ENCODE results near the gene DUSP1. TPM values are rescaled to one million over a fixed set of nuclear protein-coding genes. Genes with fewer than 3 reads are reported as not detected.
"Not testable (repeated sequence)": the region's sequence is repeated elsewhere in the genome, so short reads cannot be mapped to it uniquely, and the experiment has no call there.

Gene DUSP1
- total RNA-seq, 4 donors from 2014 or later = 488 to 965 (median 649) TPM

- Histone ChIP-seq H3K4me1 (peaks cover 0 to 30% (median 21%) of the 10 kb centered on the region in 3 donors), H3K4me3 (no peak overlapping the region), H3K27me3 (no peaks in the 10 kb centered on the region), H3K27ac (no peak overlapping the region), H3K9me3 (no peaks in the 10 kb centered on the region), H3K36me3 (no peaks in the 10 kb centered on the region)
- 80 to 84% methylated on average over 7 of the region's 7 CpGs for WGBS, 2 donors (ENCODE audit: low coverage in 1 of 2)
- TF ChIP-seq POLR2A (IDR thresholded peaks at IDR 0.05) (no peak), POLR2AphosphoS5 (IDR thresholded peaks at IDR 0.05) (no peak), CTCF (IDR thresholded peaks at IDR 0.05) (no peak), EP300 (IDR thresholded peaks at IDR 0.05) (no peak)
- no peak for ATAC-seq
These were observed 14.6 kb upstream of the DUSP1 start for GRCh38 chr5:172785429-172786088.

GRCh38 chr5:172784162-172784561 lies 13.2 kb upstream of the DUSP1 start:
- not testable (repeated sequence) for H3K4me3 ChIP-seq, H3K27ac ChIP-seq, ATAC-seq, H3K27me3 ChIP-seq, H3K9me3 ChIP-seq, H3K36me3 ChIP-seq
- WGBS, 2 donors (ENCODE audit: low coverage in 1 of 2) = 97% methylated on average over 3 of the region's 4 CpGs; no CpG with 5 or more reads in 1 of the 2 donors
- H3K4me1 ChIP-seq = peaks cover 0 to 16% (median 12%) of the 10 kb centered on the region in 3 donors

- WGBS, 2 donors (ENCODE audit: low coverage in 1 of 2) = 74% methylated on average over 4 of the region's 5 CpGs; no CpG with 5 or more reads in 1 of the 2 donors
- H3K4me1 ChIP-seq = peaks cover 0 to 10% (median 3%) of the 10 kb centered on the region in 3 donors
- not testable (repeated sequence) for H3K27me3 ChIP-seq, H3K36me3 ChIP-seq, H3K9me3 ChIP-seq, H3K4me3 ChIP-seq, ATAC-seq, H3K27ac ChIP-seq
These were observed 12.3 kb upstream of the DUSP1 start for GRCh38 chr5:172783319-172783718.

GRCh38 chr5:172782169-172783039 lies 11.4 kb upstream of the DUSP1 start:
- Histone ChIP-seq H3K9me3 (no peaks in the 10 kb centered on the region), H3K36me3 (no peaks in the 10 kb centered on the region), H3K27me3 (no peaks in the 10 kb centered on the region), H3K27ac (no peak overlapping the region), H3K4me3 (no peak overlapping the region), H3K4me1 (peaks cover 0 to 12% (median under 1%) of the 10 kb centered on the region in 3 donors)
- TF ChIP-seq CTCF (IDR thresholded peaks at IDR 0.05) (no peak), EP300 (IDR thresholded peaks at IDR 0.05) (no peak), POLR2AphosphoS5 (IDR thresholded peaks at IDR 0.05) (no peak), POLR2A (IDR thresholded peaks at IDR 0.05) (no peak)
- no peak for ATAC-seq
- 90 to 93% methylated on average over 7 of the region's 7 CpGs for WGBS, 2 donors (ENCODE audit: low coverage in 1 of 2)

GRCh38 chr5:172779691-172780341 lies 8.8 kb upstream of the DUSP1 start:
- ATAC-seq = no peak
- H3K27ac ChIP-seq = no peak overlapping the region
- WGBS, 2 donors (ENCODE audit: low coverage in 1 of 2) = 96 to 98% methylated on average over 3 to 5 of the region's 5 CpGs
- no peaks in the 10 kb centered on the region for H3K9me3 ChIP-seq
- H3K4me3 ChIP-seq = no peak overlapping the region
- H3K4me1 ChIP-seq = peaks cover 3 to 37% (median 5%) of the 10 kb centered on the region in 3 donors
- H3K36me3 ChIP-seq = no peaks in the 10 kb centered on the region
- H3K27me3 ChIP-seq = no peaks in the 10 kb centered on the region
- TF ChIP-seq CTCF (IDR thresholded peaks at IDR 0.05) = no peak
- TF ChIP-seq POLR2AphosphoS5 (IDR thresholded peaks at IDR 0.05) = no peak
- TF ChIP-seq POLR2A (IDR thresholded peaks at IDR 0.05) = no peak
- no peak for TF ChIP-seq EP300 (IDR thresholded peaks at IDR 0.05)

All from gastroesophageal sphincter (tissue), 4 donors.